Superior temporal gyrus (tissue), 1 donor: Measurements from ENCODE around the gene PDGFRA.
A peak's percentile ranks its signal among the peaks of the same experiment; 100 is the strongest.

Experiments used
- DNase-seq: peaks from one replicate; pipeline ENCODE4 v3.0.0-alpha.2; 2016; ENCODE audit errors: extremely low spot score

The PDGFRA gene

GRCh38 chr4:54255881-54256280 is 26.8 kb downstream of the PDGFRA start:
- DNase-seq = no peak

GRCh38 chr4:54256491-54257486 is 27.7 kb downstream of the PDGFRA start:
- DNase-seq = no peak

GRCh38 chr4:54265366-54265765 is 36.3 kb downstream of the PDGFRA start:
- no peak for DNase-seq

GRCh38 chr4:54268151-54268550 is 39.1 kb downstream of the PDGFRA start:
- no peak for DNase-seq

GRCh38 chr4:54271464-54271863 is 42.4 kb downstream of the PDGFRA start:
- no peak for DNase-seq

- DNase-seq = no peak
Observed at GRCh38 chr4:54272051-54272450, 43.0 kb downstream of the PDGFRA start.

- no peak for DNase-seq
Observed at GRCh38 chr4:54274264-54274663, 45.2 kb downstream of the PDGFRA start.

- DNase-seq = no peak
Observed at GRCh38 chr4:54274795-54275665, 45.9 kb downstream of the PDGFRA start.

GRCh38 chr4:54276641-54277430 is 47.7 kb downstream of the PDGFRA start:
- no peak for DNase-seq

GRCh38 chr4:54277691-54278090 is 48.6 kb downstream of the PDGFRA start:
- DNase-seq = no peak

GRCh38 chr4:54278216-54278615 is 49.1 kb downstream of the PDGFRA start:
- no peak for DNase-seq

GRCh38 chr4:54281054-54281766 is 52.1 kb downstream of the PDGFRA start:
- DNase-seq = no peak

GRCh38 chr4:54282837-54283236 is 53.7 kb downstream of the PDGFRA start:
- no peak for DNase-seq

GRCh38 chr4:54289316-54289715 is 60.2 kb downstream of the PDGFRA start:
- DNase-seq = no peak

- DNase-seq = no peak
Observed at GRCh38 chr4:54290980-54291379, 61.9 kb downstream of the PDGFRA start.

- DNase-seq = no peak
Observed at GRCh38 chr4:54296548-54297203, 67.6 kb downstream of the PDGFRA start.

- DNase-seq = no peak
Observed at GRCh38 chr4:54308110-54308509, 79.0 kb downstream of the PDGFRA start.

GRCh38 chr4:54315561-54316538 is 86.8 kb downstream of the PDGFRA start:
- peak; percentile 60 for DNase-seq

- DNase-seq = no peak
Observed at GRCh38 chr4:54317690-54318089, 88.6 kb downstream of the PDGFRA start.
